Lower lobe of right lung (tissue), 2 donors: ENCODE data around the gene TMEM235. TPM values are rescaled to one million over a fixed set of nuclear protein-coding genes. Genes with fewer than 3 reads are reported as not detected.
A peak's percentile ranks its signal among the peaks of the same experiment; 100 is the strongest.

ENCODE experiments used
- ATAC-seq, 2 donors: fragments of 200-7000 bp; cut with Tn5 transposase; one replicate each; pipeline ENCODE4 v1.9.1; 2020 to 2022; ENCODE audit warnings: mild to moderate bottlenecking in 2 of 2, moderate library complexity in 2 of 2
- DNase-seq: peaks from one replicate; pipeline ENCODE4 v3.0.0-alpha.2; 2020
- H3K27ac ChIP-seq: fragments of 200-600 bp; one replicate; pipeline ENCODE4 v1.8.0; 2022
- H3K27me3 ChIP-seq: fragments of 200-600 bp; one replicate; pipeline ENCODE4 v1.8.0; 2022; ENCODE audit warnings: low read depth
- H3K36me3 ChIP-seq: fragments of 200-600 bp; one replicate; pipeline ENCODE4 v1.8.0; 2022; ENCODE audit warnings: mild to moderate bottlenecking
- H3K4me1 ChIP-seq: fragments of 200-600 bp; one replicate; pipeline ENCODE4 v1.8.0; 2022
- H3K4me3 ChIP-seq: fragments of 200-600 bp; one replicate; pipeline ENCODE4 v1.8.0; 2022; ENCODE audit warnings: mild to moderate bottlenecking
- H3K9me3 ChIP-seq: fragments of 200-600 bp; one replicate; pipeline ENCODE4 v1.8.0; 2022
- intact Hi-C: fragments of 100-400 bp; cut with DNase I; formaldehyde crosslinking; loops from one replicate; pipeline ENCODE4 v1.11.0; 2022
- total RNA-seq: library from RNA; stranded (reverse); fragmentation: NEBNext Ultra II Directional; extraction: Animal tissue kit (Norgen Biotek cat#: 25700); gene quantifications from one replicate; pipeline ENCODE4 v1.2.1, GENCODE V29; 2021
- TF ChIP-seq, protein P1 (sequence below): fragments of 200-600 bp; IDR thresholded peaks from one replicate; pipeline ENCODE4 v1.8.0; 2022; ENCODE audit warnings: antibody characterized with exemption, mild to moderate bottlenecking
- donor health status: DM: no; HTN: yes; CAD: no; lungs with severe emphysema.

The TMEM235 gene
- total RNA-seq, 1 donor from 2014 or later: not detected

DNA sequence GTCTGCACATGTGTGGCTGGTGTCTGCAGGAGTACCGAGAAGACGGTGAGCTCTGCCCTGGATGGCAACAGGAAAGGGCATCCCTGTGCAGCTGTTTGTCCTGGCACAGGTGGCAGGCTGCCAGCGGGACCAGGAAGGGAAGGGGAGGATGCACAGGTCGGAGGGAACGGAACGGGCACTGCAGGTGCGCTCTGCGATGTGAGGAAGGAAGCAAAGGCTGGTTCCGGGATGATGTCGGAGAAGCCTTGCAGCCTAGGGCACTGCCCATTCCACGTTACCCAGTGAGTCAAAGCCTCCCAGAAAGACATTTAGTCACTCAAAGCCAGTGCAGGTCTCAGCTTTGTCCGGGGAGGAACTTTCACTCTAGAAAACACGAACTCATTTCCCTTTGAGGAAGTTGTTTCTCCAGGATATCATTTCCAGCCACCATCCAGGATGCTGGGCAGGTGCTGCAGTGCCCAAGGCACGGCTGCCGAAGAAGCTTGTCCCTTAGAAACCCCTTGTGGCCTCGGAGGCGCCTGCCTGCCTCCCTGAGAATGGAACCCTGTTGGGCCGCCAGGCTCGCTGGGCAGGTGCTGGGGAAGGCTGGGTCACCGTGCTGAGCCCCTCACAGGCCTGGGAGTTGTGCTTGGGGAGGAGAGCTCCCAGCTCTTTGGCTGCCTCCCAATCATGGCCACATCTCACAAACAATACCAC is 4.5 kb upstream of the TMEM235 start:
- H3K27me3 ChIP-seq: peaks cover 15% of the 10 kb centered on the region
- no peak for DNase-seq
- no peaks in the 10 kb centered on the region for H3K9me3 ChIP-seq
- no peak overlapping the region for H3K4me3 ChIP-seq
- intact Hi-C loops: no loop called here
- no peaks in the 10 kb centered on the region for H3K36me3 ChIP-seq
- peaks cover 23% of the 10 kb centered on the region for H3K4me1 ChIP-seq
- TF ChIP-seq, protein P1, sequence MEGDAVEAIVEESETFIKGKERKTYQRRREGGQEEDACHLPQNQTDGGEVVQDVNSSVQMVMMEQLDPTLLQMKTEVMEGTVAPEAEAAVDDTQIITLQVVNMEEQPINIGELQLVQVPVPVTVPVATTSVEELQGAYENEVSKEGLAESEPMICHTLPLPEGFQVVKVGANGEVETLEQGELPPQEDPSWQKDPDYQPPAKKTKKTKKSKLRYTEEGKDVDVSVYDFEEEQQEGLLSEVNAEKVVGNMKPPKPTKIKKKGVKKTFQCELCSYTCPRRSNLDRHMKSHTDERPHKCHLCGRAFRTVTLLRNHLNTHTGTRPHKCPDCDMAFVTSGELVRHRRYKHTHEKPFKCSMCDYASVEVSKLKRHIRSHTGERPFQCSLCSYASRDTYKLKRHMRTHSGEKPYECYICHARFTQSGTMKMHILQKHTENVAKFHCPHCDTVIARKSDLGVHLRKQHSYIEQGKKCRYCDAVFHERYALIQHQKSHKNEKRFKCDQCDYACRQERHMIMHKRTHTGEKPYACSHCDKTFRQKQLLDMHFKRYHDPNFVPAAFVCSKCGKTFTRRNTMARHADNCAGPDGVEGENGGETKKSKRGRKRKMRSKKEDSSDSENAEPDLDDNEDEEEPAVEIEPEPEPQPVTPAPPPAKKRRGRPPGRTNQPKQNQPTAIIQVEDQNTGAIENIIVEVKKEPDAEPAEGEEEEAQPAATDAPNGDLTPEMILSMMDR: no peak
- H3K27ac ChIP-seq: no peak overlapping the region
- peak; percentile 16 to 22 for ATAC-seq

DNA sequence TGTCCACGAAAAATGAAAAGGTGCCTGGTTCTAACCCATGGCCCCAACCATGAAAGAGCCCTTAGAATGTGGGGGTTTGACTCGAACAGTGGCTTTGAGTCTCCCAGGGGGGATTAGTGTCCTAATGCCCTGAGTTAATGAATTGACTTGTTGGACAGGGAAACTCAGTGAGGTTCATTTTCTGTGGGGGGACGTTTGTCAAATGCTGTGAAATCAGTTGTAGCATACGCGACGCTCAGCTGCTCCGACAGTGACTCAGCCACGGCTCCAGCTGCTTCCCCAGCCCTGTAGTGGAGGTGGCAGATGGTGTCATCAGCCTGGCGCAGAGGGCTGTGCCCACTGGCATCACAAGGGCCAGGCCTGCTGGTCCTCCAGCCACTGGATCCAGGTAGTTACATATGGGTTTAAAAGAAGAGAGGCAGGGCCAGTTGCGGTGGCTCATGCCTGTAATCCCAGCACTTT is 3.9 kb upstream of the TMEM235 start:
- no peak for ATAC-seq
- H3K4me3 ChIP-seq: no peak overlapping the region
- H3K27me3 ChIP-seq: peaks cover 21% of the 10 kb centered on the region
- no peaks in the 10 kb centered on the region for H3K9me3 ChIP-seq
- H3K36me3 ChIP-seq: no peaks in the 10 kb centered on the region
- intact Hi-C loops: no loop called here
- H3K4me1 ChIP-seq: peaks cover 23% of the 10 kb centered on the region
- H3K27ac ChIP-seq: no peak overlapping the region
- DNase-seq: no peak
- TF ChIP-seq, protein P1: no peak

DNA sequence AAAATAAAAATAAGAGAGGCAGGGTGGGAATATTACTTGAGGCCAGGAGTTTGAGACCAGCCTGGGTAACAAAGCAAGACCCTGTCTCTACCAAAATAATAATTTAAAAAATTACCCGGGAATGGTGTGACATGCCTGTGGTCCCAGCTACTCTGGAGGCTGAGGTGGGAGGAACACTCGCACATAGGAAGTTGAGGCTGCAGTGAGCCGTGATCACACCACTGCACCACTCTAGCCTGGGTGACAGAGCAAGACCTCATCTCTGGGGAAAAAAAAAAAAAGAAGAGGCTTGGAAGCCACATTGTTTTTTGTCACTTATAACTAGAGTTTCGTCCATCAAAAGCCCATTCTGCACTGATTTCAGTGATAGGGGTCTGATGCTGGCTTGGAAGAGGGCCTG is 3.3 kb upstream of the TMEM235 start:
- DNase-seq: no peak
- H3K27me3 ChIP-seq: peaks cover 28% of the 10 kb centered on the region
- no peak overlapping the region for H3K27ac ChIP-seq
- intact Hi-C loops: no loop called here
- H3K4me1 ChIP-seq: peaks cover 18% of the 10 kb centered on the region
- no peak overlapping the region for H3K4me3 ChIP-seq
- ATAC-seq: no peak
- no peaks in the 10 kb centered on the region for H3K36me3 ChIP-seq
- H3K9me3 ChIP-seq: no peaks in the 10 kb centered on the region
- TF ChIP-seq, protein P1: no peak

DNA sequence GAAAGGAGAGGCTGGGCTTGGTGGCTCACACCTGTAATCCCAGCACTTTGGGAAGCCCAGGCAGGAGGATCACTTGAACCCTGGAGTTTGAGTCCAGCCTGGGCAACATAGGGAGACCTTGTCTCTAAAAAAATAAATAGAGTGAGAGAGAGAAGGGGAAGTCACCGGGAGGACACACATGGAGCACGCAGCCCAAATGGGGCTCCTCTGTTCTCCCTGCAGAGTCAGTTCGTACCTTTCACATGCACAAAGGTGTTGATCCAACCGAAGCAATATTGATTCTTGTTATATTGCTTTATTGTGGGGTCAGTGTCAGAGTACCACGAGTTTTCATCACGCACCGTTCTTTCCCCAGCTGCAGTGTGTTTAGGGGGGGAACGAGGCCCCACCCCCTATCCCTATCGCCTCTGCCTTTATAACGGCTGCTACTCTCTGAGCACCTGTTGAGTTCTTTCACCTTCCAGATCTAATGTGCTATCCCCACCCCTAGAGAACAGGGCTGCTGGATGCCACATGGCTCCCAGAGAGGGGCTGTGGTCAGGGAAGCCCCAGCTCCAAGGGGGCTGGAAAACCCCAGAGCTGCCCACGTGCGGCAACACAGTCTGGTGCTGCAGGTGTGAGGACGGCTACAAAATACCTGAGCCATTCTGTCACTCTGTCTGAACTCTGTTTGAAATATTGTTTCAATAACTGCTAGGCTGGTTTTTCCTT is 1.0 kb upstream of the TMEM235 start:
- Histone ChIP-seq H3K27ac (no peak overlapping the region), H3K9me3 (no peaks in the 10 kb centered on the region), H3K4me1 (peaks cover 7% of the 10 kb centered on the region), H3K36me3 (no peaks in the 10 kb centered on the region), H3K27me3 (peaks cover 33% of the 10 kb centered on the region), H3K4me3 (no peak overlapping the region)
- DNase-seq (no peak), ATAC-seq (no peak)
- intact Hi-C loops: no loop called here
- TF ChIP-seq, protein P1: no peak

DNA sequence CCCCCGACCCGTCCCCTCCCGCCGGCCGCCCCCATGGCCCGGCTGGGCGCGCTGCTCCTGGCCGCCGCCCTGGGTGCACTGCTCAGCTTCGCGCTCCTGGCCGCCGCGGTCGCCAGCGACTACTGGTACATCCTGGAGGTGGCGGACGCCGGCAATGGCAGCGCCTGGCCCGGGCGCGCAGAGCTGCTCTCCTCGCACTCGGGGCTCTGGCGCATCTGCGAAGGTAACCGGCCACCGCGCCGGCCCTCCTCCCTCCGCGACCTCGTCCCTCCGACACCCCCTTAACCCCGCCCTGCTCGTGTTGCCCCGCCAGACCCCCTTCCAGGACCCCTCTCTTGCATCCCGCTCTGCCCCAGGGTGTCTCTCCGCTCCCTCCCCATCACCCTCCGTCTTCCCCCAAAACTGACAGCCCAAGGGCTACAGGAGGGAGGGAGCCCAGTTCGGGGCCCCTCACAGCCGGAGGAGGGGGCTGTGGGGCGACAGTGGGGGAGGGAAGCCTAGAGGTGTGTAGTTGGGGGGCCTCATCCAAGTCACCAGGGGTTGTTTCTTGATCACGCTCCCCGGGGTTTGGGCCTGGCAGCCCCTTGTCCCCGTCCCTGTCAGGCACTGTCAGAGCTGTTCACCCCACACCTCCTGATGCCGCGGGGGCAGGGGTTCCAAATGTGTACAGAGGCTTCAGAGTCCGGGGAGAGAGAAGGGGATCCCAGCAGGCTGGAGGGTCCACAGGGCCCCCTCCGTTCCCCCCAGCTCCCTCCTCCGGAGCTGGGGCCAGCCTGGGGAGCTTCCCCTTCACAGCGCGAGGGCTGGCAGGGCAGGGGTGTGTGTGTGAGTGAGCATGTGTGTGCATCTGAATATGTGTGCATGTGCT is 794 bp downstream of the TMEM235 start:
- Histone ChIP-seq H3K27ac (no peak overlapping the region), H3K27me3 (peaks cover 33% of the 10 kb centered on the region), H3K36me3 (no peaks in the 10 kb centered on the region), H3K4me3 (no peak overlapping the region), H3K9me3 (no peaks in the 10 kb centered on the region), H3K4me1 (peaks cover 7% of the 10 kb centered on the region)
- intact Hi-C loops: no loop called here
- TF ChIP-seq, protein P1: no peak
- DNase-seq (no peak), ATAC-seq (peak; percentile 11 to 14)
